Stimulated activated CD8-positive, alpha-beta memory T cell treated with anti-CD3 and anti-CD28 coated beads, Interleukin-15, amount 100 ng/mL, for 1 hour (primary cell): ENCODE measurements around the gene MAP3K13.
"Not testable (repeated sequence)": the region's sequence is repeated elsewhere in the genome, so short reads cannot be mapped to it uniquely, and the experiment has no call there.

Experiments used
- DNase-seq: peaks from one replicate; pipeline ENCODE4 v3.0.0-alpha.2; 2020; ENCODE audit warnings: low read depth

The MAP3K13 gene

GRCh38 chr3:185399737-185400667 is 37.1 kb downstream of the MAP3K13 start:
- DNase-seq = no peak

- no peak for DNase-seq
Measured at GRCh38 chr3:185400866-185401265, 37.9 kb downstream of the MAP3K13 start.

GRCh38 chr3:185401319-185401955 is 38.5 kb downstream of the MAP3K13 start:
- no peak for DNase-seq

GRCh38 chr3:185402561-185402960 is 39.6 kb downstream of the MAP3K13 start:
- DNase-seq = no peak

GRCh38 chr3:185403002-185403401 is 40.1 kb downstream of the MAP3K13 start:
- DNase-seq = no peak

GRCh38 chr3:185405243-185405642 is 42.3 kb downstream of the MAP3K13 start:
- no peak for DNase-seq

GRCh38 chr3:185405664-185406063 is 42.7 kb downstream of the MAP3K13 start:
- no peak for DNase-seq

GRCh38 chr3:185406121-185406620 is 43.2 kb downstream of the MAP3K13 start:
- no peak for DNase-seq

- DNase-seq = no peak
Measured at GRCh38 chr3:185409957-185410356, 47.0 kb downstream of the MAP3K13 start.

GRCh38 chr3:185411133-185411532 is 48.2 kb downstream of the MAP3K13 start:
- no peak for DNase-seq

GRCh38 chr3:185416513-185416912 is 53.6 kb downstream of the MAP3K13 start:
- DNase-seq = no peak

- DNase-seq = not testable (repeated sequence)
Measured at GRCh38 chr3:185418561-185418977, 55.6 kb downstream of the MAP3K13 start.

- DNase-seq = no peak
Measured at GRCh38 chr3:185420762-185421161, 57.8 kb downstream of the MAP3K13 start.

- no peak for DNase-seq
Measured at GRCh38 chr3:185421577-185422232, 58.8 kb downstream of the MAP3K13 start.

GRCh38 chr3:185422677-185423076 is 59.7 kb downstream of the MAP3K13 start:
- no peak for DNase-seq

- DNase-seq = no peak
Measured at GRCh38 chr3:185423178-185423577, 60.2 kb downstream of the MAP3K13 start.

GRCh38 chr3:185424435-185424834 is 61.5 kb downstream of the MAP3K13 start:
- DNase-seq = no peak

- no peak for DNase-seq
Measured at GRCh38 chr3:185430375-185430774, 67.4 kb downstream of the MAP3K13 start.

GRCh38 chr3:185439745-185440466 is 77.0 kb downstream of the MAP3K13 start:
- DNase-seq = no peak

- DNase-seq = no peak
Measured at GRCh38 chr3:185442031-185442430, 79.1 kb downstream of the MAP3K13 start.

- DNase-seq = no peak
Measured at GRCh38 chr3:185444329-185444728, 81.4 kb downstream of the MAP3K13 start.

GRCh38 chr3:185448107-185448506 is 85.2 kb downstream of the MAP3K13 start:
- DNase-seq = no peak
